H9 (cell line): Measurements from ENCODE around the gene COL5A2. TPM values are rescaled to one million over a fixed set of nuclear protein-coding genes. Genes with fewer than 3 reads are reported as not detected.

Experiments
- DNase-seq: peaks from one replicate; pipeline ENCODE4 v3.0.0-alpha.2; 2017
- H2AFZ ChIP-seq: one replicate; pipeline ENCODE4 v1.6.1; 2013; ENCODE audit warnings: mild to moderate bottlenecking, low read length, control low read depth, moderate library complexity
- H2AK5ac ChIP-seq: 2 replicates; pipeline ENCODE4 v1.6.1; 2013; ENCODE audit warnings: low read length, control low read depth, mixed read lengths; ENCODE audit not compliant: insufficient read length
- H2BK120ac ChIP-seq: one replicate; pipeline ENCODE4 v1.6.1; 2013; ENCODE audit warnings: low read depth, mild to moderate bottlenecking, low read length, control low read depth, inconsistent platforms; ENCODE audit not compliant: poor library complexity, severe bottlenecking
- H2BK12ac ChIP-seq: 2 replicates; pipeline ENCODE4 v1.6.1; 2013; ENCODE audit warnings: low read length, control low read depth, mixed read lengths, low read depth; ENCODE audit not compliant: insufficient read length
- H2BK15ac ChIP-seq: 2 replicates; pipeline ENCODE4 v1.6.1; 2013; ENCODE audit warnings: low read depth, low read length, control low read depth
- H2BK20ac ChIP-seq: one replicate; pipeline ENCODE4 v1.6.1; 2013; ENCODE audit warnings: low read depth, mild to moderate bottlenecking, low read length, control low read depth, inconsistent platforms; ENCODE audit not compliant: poor library complexity, severe bottlenecking
- H2BK5ac ChIP-seq: 2 replicates; pipeline ENCODE4 v1.6.1; 2013; ENCODE audit warnings: low read length, control low read depth, mixed read lengths; ENCODE audit not compliant: insufficient read length
- H3K14ac ChIP-seq: 2 replicates; pipeline ENCODE4 v1.6.1; 2013; ENCODE audit warnings: low read length, control low read depth; ENCODE audit not compliant: insufficient read depth
- H3K18ac ChIP-seq: 2 replicates; pipeline ENCODE4 v1.6.1; 2013; ENCODE audit warnings: low read depth, mild to moderate bottlenecking, mixed read lengths, low read length, control low read depth; ENCODE audit not compliant: insufficient read length
- H3K23ac ChIP-seq: 2 replicates; pipeline ENCODE4 v1.6.1; 2013; ENCODE audit warnings: low read length, control low read depth, mixed read lengths, low read depth; ENCODE audit not compliant: insufficient read length
- H3K23me2 ChIP-seq: 2 replicates; pipeline ENCODE4 v1.6.1; 2013; ENCODE audit warnings: low read depth, mild to moderate bottlenecking, mixed read lengths, low read length, control low read depth; ENCODE audit not compliant: insufficient read length, poor library complexity, severe bottlenecking
- H3K27ac ChIP-seq: 2 replicates; pipeline ENCODE4 v1.5.1; 2013; ENCODE audit warnings: low read length, control low read depth, mixed read lengths, low read depth; ENCODE audit not compliant: insufficient read length
- H3K27me3 ChIP-seq: 2 replicates; pipeline ENCODE4 v1.6.1; 2013; ENCODE audit warnings: low read length, control low read depth, inconsistent platforms; ENCODE audit not compliant: insufficient read depth
- H3K4ac ChIP-seq: 2 replicates; pipeline ENCODE4 v1.6.1; 2013; ENCODE audit warnings: low read depth, mild to moderate bottlenecking, control low read depth, inconsistent platforms, low read length, moderate library complexity
- H3K4me1 ChIP-seq: 2 replicates; pipeline ENCODE4 v1.6.1; 2013; ENCODE audit warnings: low read length, control low read depth, inconsistent platforms; ENCODE audit not compliant: insufficient read depth
- H3K4me2 ChIP-seq: 2 replicates; pipeline ENCODE4 v1.6.1; 2013; ENCODE audit warnings: low read length, control low read depth, mixed read lengths; ENCODE audit not compliant: insufficient read length, insufficient read depth
- H3K56ac ChIP-seq: 2 replicates; pipeline ENCODE4 v1.6.1; 2013; ENCODE audit warnings: low read depth, mild to moderate bottlenecking, mixed read lengths, low read length, control low read depth; ENCODE audit not compliant: insufficient read length
- H3K79me1 ChIP-seq: 2 replicates; pipeline ENCODE4 v1.6.1; 2013; ENCODE audit warnings: low read depth, mild to moderate bottlenecking, moderate library complexity, low read length, control low read depth, inconsistent platforms; ENCODE audit not compliant: insufficient read depth, poor library complexity, severe bottlenecking
- H3K79me2 ChIP-seq: 2 replicates; pipeline ENCODE4 v1.6.1; 2013; ENCODE audit warnings: low read length, control low read depth, inconsistent platforms; ENCODE audit not compliant: insufficient read depth
- H3K9ac ChIP-seq: 2 replicates; pipeline ENCODE4 v1.6.1; 2013; ENCODE audit warnings: low read length, control low read depth, mixed read lengths; ENCODE audit not compliant: insufficient read length; ENCODE audit errors: extremely low read depth
- H3K9me3 ChIP-seq: one replicate; pipeline ENCODE4 v1.6.1; 2013; ENCODE audit warnings: low read depth, low read length, inconsistent platforms; ENCODE audit not compliant: control insufficient read depth
- H3T11ph ChIP-seq: one replicate; pipeline ENCODE4 v1.6.1; 2013; ENCODE audit warnings: mild to moderate bottlenecking, low read length, control low read depth, inconsistent platforms
- H4K20me1 ChIP-seq: one replicate; pipeline ENCODE4 v1.6.1; 2013; ENCODE audit not compliant: control insufficient read depth, insufficient read length, insufficient read depth
- H4K5ac ChIP-seq: 2 replicates; pipeline ENCODE4 v1.6.1; 2013; ENCODE audit warnings: low read depth, mild to moderate bottlenecking, mixed read lengths, low read length, control low read depth; ENCODE audit not compliant: insufficient read length
- H4K8ac ChIP-seq: replicated peaks from 2 replicates; pipeline ENCODE4 v1.6.1; 2013; ENCODE audit warnings: low read length, control low read depth, mixed read lengths, low read depth; ENCODE audit not compliant: insufficient read length
- H4K91ac ChIP-seq: 2 replicates; pipeline ENCODE4 v1.6.1; 2013; ENCODE audit warnings: low read depth, mild to moderate bottlenecking, moderate library complexity, mixed read lengths, low read length, control low read depth; ENCODE audit not compliant: insufficient read length
- H3K27ac Mint-ChIP-seq, 3 experiments: 2 replicates in 2 of 3; 3 replicates in 1 of 3; pipeline ENCODE4 v1.8.0; 2020 to 2021; ENCODE audit warnings: mixed read lengths in 3 of 3, mild to moderate bottlenecking in 1 of 3, moderate library complexity in 1 of 3
- H3K27me3 Mint-ChIP-seq: 2 replicates; pipeline ENCODE4 v1.8.0; 2021; ENCODE audit warnings: low read depth, mild to moderate bottlenecking, moderate library complexity, mixed read lengths
- H3K36me3 Mint-ChIP-seq, 3 experiments: 2 replicates in 2 of 3; 3 replicates in 1 of 3; pipeline ENCODE4 v1.8.0; 2020 to 2021; ENCODE audit warnings: low read depth in 3 of 3, mixed read lengths in 3 of 3; ENCODE audit not compliant: insufficient read depth in 1 of 3
- H3K4me1 Mint-ChIP-seq, 2 experiments: 2 replicates each; pipeline ENCODE4 v1.8.0; 2020; ENCODE audit warnings: mixed read lengths in 2 of 2
- H3K4me3 Mint-ChIP-seq, 2 experiments: 2 replicates in 1 of 2; 3 replicates in 1 of 2; pipeline ENCODE4 v1.8.0; 2020 to 2021; ENCODE audit warnings: mild to moderate bottlenecking in 2 of 2, mixed read lengths in 2 of 2, moderate library complexity in 1 of 2
- H3K9me3 Mint-ChIP-seq, 2 experiments: 2 replicates in 1 of 2; 3 replicates in 1 of 2; pipeline ENCODE4 v1.8.0; 2020; ENCODE audit warnings: mild to moderate bottlenecking in 2 of 2, mixed read lengths in 2 of 2, moderate library complexity in 1 of 2
- WGBS: extraction: QIAGEN DNeasy Blood & Tissue Kit; methylation state at CpG from one replicate; pipeline ENCODE4 v1.1.7; 2013; ENCODE audit warnings: missing lambda C conversion rate, low lambda C conversion rate, mixed read lengths; ENCODE audit not compliant: insufficient read length; ENCODE audit errors: extremely low coverage; 5-methylcytosine and 5-hydroxymethylcytosine counted together
- total RNA-seq: library from RNA; stranded (reverse); gene quantifications from 2 replicates; pipeline ENCODE4 v1.2.1, GENCODE V29; 2021
- TF ChIP-seq, protein P1 (sequence below): fragments of 200-600 bp; sonication (generic); conservative IDR thresholded peaks from 3 replicates; pipeline ENCODE4 v1.8.0; 2021; ENCODE audit warnings: antibody characterized with exemption, mild to moderate bottlenecking

The COL5A2 gene
- total RNA-seq, 1 experiment from 2014 or later: 10.5 TPM

DNA sequence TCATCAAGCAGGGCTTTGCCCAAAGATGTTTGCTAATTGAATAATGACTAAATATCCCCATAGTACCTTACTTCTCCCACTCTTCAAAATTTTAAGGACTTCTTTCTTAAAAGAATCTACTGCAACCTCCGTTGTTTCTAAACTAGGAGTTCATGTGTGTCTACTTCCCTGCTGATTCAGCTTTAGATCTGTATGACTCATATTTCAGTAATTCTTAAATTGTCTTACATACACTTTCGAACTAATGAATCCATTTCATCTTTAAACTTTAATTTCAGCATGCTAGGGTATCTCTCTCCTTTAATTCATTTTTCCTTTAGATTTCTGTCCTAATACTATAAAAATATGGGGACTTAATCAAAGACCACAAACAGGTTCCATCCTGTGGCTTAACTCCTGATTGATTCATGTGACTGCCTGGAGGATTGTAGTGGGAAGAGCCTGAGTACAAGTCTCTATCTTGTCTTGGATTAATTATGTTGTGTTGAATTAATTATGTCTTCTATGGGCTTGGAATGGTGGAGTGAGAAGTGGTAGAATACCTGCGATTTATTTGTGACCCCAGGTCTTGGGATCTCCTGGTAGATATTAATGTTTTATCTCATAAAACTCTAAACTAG, 24.9 kb upstream of the COL5A2 start:
- no CpG with 5 or more reads among the region's 3 CpGs for WGBS
- H3K4me1 ChIP-seq: no peaks in the 10 kb centered on the region
- H2BK12ac ChIP-seq: no peak overlapping the region
- H3K23me2 ChIP-seq: no peaks in the 10 kb centered on the region
- no peak overlapping the region for H4K91ac ChIP-seq
- peaks cover 15 to 19% of the 10 kb centered on the region in 2 experiments for H3K4me1 Mint-ChIP-seq
- H3T11ph ChIP-seq: no peak overlapping the region
- no peak overlapping the region for H3K4me2 ChIP-seq
- H3K27me3 Mint-ChIP-seq: no peaks in the 10 kb centered on the region
- H2AFZ ChIP-seq: no peak overlapping the region
- no peaks in the 10 kb centered on the region for H3K79me2 ChIP-seq
- no peak overlapping the region for H3K4me3 Mint-ChIP-seq
- H2BK5ac ChIP-seq: no peak overlapping the region
- no peak for DNase-seq
- H3K18ac ChIP-seq: no peak overlapping the region
- H3K56ac ChIP-seq: no peak overlapping the region
- H3K14ac ChIP-seq: no peak overlapping the region
- H2BK20ac ChIP-seq: no peak overlapping the region
- no peaks in the 10 kb centered on the region for H3K79me1 ChIP-seq
- H4K20me1 ChIP-seq: no peaks in the 10 kb centered on the region
- H3K9me3 ChIP-seq: no peaks in the 10 kb centered on the region
- H3K4ac ChIP-seq: no peak overlapping the region
- H4K8ac ChIP-seq: no peak overlapping the region
- H3K27ac ChIP-seq: no peak overlapping the region
- H3K27me3 ChIP-seq: no peaks in the 10 kb centered on the region
- no peak overlapping the region for H2AK5ac ChIP-seq
- no peaks in the 10 kb centered on the region for H3K36me3 Mint-ChIP-seq
- no peak overlapping the region; a peak in 1 of 7 replicates for H3K27ac Mint-ChIP-seq
- H2BK15ac ChIP-seq: no peak overlapping the region
- no peaks in the 10 kb centered on the region for H3K9me3 Mint-ChIP-seq
- H3K23ac ChIP-seq: no peak overlapping the region
- H4K5ac ChIP-seq: no peak overlapping the region
- TF ChIP-seq, protein P1, sequence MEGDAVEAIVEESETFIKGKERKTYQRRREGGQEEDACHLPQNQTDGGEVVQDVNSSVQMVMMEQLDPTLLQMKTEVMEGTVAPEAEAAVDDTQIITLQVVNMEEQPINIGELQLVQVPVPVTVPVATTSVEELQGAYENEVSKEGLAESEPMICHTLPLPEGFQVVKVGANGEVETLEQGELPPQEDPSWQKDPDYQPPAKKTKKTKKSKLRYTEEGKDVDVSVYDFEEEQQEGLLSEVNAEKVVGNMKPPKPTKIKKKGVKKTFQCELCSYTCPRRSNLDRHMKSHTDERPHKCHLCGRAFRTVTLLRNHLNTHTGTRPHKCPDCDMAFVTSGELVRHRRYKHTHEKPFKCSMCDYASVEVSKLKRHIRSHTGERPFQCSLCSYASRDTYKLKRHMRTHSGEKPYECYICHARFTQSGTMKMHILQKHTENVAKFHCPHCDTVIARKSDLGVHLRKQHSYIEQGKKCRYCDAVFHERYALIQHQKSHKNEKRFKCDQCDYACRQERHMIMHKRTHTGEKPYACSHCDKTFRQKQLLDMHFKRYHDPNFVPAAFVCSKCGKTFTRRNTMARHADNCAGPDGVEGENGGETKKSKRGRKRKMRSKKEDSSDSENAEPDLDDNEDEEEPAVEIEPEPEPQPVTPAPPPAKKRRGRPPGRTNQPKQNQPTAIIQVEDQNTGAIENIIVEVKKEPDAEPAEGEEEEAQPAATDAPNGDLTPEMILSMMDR: no peak
- no peak overlapping the region for H2BK120ac ChIP-seq
- H3K9ac ChIP-seq: no peak overlapping the region
